GM21576 (cell line): ENCODE results near the gene IFIT5.
"Not testable (repeated sequence)": the region's sequence is repeated elsewhere in the genome, so short reads cannot be mapped to it uniquely, and the experiment has no call there.

Experiments
- ATAC-seq: cut with Tn5 transposase; IDR thresholded peaks from one replicate; pipeline ENCODE4 v1.9.1; 2021; ENCODE audit warnings: mild to moderate bottlenecking, moderate library complexity; ENCODE audit not compliant: unreplicated experiment

Gene IFIT5

DNA sequence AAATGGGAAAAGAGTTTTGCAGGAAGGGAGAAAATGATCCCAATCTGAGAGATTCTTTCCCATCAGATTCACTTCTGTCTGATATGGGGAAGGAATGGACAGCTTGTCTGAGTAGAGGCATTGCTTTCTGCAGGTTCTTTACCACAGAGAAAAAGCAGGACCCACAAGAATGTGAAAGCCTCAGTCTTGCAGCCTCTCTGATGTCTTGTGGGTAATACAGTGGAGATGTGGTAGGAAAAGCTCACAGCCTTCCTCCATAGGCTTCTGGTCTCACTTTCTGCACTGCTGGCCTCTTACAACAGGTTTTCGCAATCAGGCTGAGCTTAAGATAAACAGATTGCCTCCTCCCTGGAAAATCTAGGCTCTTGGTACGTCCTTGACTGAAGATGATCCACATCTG, 21.4 kb upstream of the IFIT5 start:
- ATAC-seq, result peak; percentile 29

DNA sequence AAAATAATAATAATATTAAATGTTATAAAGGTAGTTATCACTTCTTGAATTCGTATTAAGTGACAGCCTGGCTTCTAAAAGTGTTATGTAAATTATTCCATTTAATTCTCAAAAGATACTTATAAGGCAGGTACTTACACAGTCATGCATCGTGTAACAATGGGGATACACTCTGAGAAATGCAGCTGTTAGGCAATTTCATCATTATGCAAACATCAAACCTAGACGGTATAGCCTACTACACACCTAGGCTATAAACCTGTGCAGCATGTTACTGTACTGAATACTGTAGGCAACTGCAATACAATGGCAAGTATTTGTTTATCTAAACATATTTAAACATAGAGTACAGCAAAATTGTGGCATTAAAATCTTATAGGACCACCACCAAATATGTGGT, 20.5 kb upstream of the IFIT5 start:
- ATAC-seq, result no peak

DNA sequence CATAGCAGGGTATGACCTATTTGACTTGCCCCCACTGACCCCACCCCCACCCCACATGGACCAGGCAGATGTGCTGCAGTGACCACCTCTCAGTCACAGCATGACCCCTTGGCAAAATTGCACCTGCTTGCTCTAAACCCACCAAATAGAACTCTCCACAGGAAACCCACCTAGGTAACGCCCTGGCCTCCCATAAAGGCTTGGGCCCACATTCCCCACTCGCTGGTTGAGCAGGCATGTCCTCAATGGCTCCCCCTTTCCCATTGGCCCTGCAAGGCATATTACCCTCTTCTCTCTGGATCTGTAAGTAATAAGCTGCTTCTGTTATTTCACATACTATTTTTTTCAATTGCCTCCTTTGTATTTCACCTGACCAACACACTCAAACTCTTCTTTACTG, 19.2 kb upstream of the IFIT5 start:
- ATAC-seq, result no peak

DNA sequence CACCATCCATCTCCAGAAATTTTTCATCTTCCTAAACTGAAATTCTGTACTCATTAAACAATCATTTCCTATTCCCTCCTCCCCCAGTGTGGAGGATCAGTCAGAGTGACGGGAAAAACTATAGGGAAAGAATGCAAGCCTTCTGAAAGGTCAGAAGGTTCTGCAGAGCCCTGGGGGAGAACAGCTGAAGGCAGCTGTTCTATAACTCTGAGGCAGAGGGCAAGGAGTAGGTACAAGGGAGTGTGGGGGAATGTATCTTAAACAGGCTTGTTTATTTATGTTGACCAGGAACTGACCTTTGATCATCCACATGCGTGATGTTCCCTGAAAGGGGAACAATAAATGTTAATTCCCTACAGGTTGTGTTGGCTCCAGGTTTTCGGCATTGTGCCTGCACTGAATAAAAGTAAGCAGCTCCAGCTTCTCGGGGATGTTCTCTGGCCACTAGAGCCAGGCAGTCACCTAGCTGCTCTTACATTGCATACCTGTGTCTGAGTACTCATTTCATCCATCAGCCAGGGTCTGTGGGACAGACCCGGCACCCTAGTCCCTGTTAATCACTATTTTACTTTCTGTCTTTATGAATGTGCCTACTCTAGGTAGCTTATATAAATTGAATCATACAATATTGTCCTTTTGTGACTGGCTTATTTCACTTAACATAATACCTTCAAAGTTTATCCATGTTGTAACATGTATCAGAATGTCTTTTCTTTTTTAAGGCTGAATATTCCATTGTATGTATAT, 16.2 kb upstream of the IFIT5 start:
- no peak for ATAC-seq

DNA sequence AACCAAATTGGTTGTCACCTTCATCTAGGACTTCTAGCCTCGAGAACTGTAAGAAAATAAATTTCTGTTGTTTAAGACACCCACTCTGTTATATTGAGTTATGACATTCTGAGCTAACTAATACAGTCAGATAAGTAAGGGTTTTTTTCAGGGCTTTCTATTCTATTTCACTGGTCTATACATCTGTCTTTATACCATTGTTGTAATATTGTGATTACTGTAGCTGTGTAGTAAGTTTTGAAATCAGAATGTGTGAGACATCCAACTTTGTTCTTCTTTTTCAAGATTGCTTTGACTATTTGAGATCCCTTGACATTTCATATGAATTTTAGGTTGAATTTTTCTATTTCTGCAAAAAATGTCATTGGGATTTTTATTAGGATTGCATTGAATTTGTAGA, 14.4 kb upstream of the IFIT5 start:
- ATAC-seq, result no peak

DNA sequence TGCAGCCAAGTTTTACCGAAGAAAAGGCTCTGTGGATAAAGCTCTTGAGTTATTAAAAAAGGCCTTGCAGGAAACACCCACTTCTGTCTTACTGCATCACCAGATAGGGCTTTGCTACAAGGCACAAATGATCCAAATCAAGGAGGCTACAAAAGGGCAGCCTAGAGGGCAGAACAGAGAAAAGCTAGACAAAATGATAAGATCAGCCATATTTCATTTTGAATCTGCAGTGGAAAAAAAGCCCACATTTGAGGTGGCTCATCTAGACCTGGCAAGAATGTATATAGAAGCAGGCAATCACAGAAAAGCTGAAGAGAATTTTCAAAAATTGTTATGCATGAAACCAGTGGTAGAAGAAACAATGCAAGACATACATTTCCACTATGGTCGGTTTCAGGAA, 11.3 kb upstream of the IFIT5 start:
- ATAC-seq, result no peak

DNA sequence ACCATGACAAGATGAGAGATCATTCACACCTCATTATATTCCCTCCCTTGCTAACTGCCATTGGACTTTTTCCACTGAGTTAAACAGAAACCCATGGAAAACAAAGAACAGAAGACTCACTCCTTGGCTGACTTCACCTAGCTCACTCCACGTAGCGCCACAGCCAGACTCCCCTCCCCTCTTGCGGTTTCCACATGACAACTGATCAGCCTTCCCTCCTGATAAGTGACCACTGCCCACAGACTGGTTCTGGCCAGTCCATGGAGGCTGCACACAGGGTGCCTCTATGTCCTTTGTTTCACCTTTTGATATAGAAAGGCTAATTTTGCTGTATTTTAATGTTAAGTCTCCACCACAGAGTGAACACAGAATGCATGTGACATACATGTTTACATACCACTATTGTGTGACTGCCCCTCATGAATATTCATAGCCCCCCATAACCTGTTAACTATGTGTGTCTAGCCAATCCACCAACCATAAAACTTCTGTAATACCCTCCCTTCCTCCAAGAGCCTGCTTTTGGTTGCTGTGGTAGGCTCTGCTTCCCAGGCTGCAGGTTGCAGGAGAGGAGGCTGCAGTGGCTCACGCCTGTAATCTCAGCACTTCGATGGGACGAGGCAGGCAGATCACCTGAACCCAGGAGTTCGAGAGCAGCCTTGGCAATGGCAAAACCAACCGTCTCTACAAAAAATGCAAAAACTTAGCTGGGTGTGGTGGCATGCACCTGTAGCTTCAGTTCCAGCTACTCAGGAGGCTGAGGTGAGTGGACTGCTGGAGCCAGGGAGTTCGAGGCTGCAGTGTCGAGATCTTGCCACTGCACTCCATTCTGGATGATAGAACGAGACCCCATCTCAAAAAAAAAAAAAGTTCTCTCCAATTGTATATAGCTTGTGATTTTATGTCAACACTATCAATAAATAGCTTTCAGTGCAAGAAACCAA, 10.0 kb upstream of the IFIT5 start:
- ATAC-seq, result no peak

DNA sequence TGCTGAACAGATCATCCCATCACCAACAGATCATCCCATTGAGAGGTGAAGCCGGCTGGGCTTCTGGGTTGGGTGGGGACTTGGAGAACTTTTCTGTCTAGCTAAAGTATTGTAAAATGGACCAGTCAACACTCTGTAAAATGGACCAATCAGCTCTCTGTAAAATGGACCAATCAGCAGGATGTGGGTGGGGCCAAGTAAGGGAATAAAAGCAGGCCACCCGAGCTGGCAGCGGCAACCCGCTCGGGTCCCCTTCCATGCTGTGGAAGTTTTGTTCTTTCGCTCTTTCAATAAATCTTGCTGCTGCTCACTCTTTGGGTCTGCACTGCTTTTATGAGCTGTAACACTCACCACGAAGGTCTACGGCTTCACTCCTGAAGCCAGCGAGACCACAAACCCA, 8.2 kb upstream of the IFIT5 start:
- not testable (repeated sequence) for ATAC-seq

DNA sequence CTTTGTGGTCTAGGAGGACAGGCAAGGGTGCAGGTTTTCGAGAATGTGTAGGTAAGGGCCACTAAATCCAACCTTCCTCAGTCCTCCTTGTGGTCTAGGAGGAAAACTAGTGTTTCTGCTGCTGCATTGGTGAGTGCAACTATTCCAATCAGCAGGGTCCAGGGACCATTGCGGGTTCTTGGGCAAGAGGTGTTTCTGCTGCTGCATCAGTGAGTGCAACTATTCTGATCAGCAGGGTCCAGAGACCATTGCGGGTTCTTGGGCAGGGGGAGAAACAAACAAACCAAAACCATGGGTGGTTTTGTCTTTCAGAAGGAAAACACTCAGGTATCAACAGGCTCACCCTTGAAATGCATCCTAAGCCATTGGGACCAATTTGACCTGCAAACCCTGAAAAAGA, 6.6 kb upstream of the IFIT5 start:
- not testable (repeated sequence) for ATAC-seq

DNA sequence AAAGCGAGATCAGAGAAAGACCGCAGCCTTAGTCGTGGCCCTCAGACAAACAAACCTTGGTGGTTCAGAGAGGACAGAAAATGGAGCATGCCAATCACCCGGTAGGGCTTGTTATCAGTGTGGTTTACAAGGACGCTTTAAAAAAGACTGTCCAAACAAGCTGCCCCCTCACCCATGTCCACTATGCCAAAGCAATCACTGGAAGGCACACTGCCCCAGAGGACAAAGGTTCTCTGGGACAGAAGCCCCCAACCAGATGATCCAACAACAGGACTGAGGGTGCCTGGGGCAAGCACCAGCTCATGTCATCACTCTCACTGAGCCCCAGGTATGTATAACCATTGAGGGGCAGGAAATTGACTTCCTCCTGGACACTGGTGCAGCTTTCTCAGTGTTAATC, 5.1 kb upstream of the IFIT5 start:
- not testable (repeated sequence) for ATAC-seq

DNA sequence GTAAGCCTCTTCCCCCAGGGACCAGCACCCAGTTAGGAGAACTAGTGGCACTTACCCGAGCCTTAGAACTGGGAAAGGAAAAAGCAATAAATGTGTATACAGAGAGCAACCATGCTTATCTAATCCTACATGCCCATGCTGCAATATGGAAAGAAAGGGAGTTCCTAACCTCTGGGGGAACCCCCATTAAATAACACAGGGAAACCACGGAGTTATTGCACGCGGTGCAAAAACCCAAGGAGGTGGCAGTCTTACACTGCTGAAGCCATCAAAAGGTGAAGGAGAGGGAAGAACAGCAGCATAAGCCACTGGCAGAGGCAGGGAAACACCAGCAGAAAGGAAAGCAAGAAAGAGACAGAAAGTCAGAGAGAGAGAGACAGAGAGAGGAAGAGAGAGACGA, 3.8 kb upstream of the IFIT5 start:
- ATAC-seq, result not testable (repeated sequence)

DNA sequence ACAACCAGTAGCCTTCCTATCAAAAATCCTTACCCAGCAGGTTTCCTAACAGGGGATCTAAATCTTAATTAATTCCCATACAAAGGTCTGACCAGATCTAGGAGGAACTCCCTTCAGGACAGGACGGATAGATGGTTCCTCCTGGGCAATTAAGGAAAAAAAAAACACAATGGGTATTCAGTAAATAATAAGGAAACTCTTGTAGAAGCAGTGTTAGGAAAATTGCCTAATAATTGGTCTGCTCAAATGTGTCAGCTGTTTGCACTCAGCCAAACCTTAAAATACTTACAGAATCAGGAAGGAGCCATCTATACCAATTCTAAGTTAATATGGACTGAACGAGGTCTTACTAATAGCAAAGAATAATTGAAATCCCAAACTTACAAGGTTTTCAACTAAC, 3.2 kb upstream of the IFIT5 start:
- ATAC-seq, result not testable (repeated sequence)

DNA sequence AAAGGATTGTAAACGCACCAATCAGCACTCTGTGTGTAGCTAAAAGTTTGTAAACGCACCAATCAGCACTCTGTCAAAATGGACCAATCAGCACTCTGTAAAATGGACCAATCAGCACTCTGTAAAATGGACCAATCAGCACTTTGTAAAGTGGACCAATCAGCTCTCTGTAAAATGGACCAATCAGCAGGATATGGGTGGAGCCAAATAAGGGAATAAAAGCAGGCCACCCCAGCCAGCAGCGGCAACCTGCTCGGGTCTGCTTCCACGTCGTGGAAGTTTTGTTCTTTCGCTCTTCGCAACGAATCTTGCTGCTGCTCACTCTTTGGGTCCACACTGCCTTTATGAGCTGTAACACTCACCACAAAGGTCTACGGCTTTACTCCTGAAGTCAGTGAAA, 2.1 kb upstream of the IFIT5 start:
- ATAC-seq, result not testable (repeated sequence)

DNA sequence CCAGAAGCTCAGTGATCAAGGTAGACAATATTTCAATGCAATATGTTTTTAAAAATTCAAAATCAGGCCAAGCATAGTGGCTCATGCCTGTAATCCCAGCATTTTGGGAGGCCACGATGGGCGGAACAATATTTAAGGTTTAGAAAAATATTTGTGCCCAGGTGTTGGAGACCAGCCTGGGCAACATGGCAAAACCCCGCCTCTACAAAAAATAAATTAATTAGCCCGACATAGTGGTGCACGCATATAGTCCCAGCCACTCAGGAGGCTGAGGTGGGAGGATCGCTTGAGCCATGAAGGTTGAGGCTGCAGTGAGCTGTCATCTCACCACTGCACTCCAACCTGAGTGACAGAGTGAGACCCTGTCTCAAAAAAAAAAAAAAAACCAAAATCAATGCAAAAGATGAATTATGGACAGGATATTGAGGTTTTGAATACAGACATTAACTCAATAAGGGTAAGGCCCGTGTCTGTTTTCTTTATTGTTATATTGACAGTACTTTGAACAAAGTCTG, 913 bp upstream of the IFIT5 start:
- ATAC-seq, result no peak

DNA sequence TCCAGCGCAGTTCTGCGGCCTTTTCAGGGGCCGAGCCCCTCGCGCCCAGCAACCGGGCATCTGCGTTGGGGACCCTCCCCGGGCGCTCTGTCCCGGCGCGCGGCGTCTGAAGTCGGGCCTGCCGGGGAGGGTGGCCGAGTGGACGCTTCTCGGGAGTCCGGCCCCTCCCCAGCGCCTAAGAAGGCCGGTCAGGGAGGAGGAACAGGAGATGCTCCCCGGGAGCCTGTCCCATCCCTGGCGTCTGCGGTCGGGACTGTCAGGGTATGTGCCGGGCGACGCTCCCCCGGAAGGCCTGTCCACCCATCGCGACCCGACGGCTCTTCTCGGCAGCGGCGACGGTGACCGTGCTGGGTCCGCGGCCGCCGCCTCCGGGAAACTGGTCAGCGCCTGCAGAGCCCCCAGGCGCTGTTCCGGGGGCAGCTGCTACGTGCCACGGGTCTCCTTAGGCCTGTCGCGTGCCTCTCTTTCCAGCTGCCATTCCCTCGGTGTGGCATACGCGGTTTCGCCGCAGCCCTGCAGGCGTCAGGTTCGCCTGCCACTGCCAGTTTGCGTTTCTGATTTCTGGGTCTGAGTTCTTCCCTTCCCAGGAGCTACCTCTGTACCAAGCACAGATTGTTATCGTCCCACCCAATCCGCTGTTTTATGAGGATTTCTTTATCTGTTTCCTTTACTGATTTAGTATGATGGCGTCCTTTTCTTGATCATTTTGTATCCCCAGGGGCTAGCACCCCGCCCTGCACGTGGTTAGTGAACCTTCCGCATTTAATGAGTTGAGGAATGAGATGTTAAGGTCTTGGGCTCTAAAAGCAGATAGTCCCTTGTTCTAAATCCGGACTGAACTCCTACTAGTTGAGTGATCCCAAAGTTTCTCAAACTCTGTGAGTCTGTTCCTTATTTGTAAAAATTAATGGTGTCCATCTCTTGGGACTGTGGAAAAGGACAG, 782 bp downstream of the IFIT5 start:
- ATAC-seq, result peak; percentile 37

DNA sequence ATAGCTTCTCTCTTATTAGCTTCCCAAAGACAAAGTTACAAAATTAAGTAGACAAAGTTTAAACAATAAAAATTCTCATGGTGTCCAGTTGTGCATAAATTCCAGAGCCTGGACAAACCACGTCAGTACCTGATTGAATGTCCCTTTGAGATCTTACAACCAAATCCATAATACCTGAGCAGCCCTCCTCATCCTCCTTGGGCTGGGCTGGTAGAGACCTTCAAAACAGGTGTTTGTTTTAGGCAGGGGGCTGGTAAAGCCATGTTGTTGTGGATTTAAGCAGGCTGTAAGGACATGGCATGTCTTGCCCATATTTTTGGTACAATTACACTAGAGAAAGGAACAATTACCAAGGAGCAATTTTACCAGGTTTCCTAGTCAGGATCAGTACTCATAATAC, 2.1 kb downstream of the IFIT5 start:
- no peak for ATAC-seq

DNA sequence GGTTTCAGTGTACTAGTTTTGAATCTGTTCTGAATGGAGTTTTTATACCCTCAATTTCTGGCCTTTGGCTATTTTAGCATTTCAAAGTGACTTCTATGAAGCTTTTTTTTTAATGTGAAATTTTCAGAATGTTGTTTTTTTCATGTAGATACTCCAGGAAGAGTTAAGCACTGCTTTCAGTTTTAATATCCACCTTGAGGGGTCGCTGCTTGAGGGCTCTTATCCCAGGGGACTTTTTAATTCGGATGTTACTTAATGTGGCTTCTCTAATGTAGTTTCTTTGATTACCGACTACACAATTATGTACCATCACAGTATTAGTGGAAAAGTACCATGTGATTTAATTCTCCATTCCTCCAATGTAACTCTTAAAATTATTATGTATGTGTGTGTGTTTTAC, 5.2 kb downstream of the IFIT5 start:
- no peak for ATAC-seq

DNA sequence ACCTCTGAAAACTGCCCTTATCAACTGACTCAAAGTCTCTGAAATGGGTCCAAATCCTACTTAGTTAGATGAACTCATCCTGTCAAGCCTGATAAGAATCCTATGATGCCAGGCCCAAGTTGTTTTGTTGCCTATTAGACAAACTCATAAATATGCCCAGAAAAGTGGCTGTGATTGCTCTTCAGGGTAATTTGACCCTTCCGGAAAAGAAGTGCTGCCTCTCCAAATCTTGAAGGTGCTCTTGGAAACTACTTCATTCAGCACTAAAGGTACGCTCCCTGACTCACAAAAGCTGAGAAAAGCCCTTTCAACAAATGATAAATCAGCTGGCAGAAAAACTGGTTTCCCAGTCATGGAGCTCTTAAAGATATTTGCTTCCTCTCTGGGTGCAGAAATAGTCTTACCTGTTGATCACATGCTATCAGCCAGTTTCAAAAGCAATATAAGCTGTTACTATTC, 6.7 kb downstream of the IFIT5 start:
- no peak for ATAC-seq

DNA sequence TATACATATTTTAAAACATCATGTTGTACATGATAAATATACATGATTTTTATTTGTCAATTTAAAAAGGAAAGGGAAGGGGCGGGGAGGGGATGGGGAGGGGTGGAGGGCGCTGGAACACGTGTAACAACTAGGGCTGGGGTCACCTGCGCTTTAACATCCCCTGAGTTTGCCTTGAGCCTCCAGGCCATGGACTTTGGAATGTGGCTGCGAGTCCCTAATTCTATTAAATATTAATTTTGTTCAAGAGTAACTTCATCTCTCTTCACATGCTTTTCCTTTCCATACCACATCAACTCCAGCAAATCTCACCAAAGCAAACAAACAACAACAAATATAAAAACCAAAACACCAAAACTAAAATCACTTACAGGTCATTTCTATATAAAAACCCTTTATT, 10.6 kb downstream of the IFIT5 start:
- no peak for ATAC-seq

DNA sequence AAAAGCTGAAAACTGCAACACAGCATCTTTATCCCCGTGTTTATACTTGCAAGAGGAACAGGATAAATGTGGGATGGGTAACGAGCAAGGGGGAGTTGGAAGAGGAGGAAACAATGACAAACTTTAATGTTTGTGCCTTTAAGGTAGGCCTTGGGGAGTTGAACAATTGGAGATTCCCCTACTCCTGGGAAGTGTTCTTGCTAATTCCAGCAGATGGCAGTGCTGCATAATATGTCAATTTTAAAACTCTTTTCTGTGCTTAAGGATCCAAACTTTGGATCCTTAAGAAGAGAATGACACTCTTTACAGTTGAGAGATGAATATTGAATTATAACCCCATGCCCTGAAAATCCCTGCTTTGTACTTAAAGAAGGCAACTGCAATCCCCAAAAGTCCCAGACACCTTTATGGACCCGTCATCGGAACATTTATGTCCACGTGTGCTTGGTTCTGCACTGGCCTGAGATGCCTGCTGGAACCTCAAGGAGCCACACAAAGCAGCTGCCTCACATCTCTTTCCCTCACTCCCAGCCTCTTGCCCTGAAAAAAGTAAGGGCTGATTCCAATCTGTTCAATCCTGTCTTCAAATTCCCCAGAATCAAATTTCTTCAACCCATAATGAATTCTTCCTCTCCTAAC, 12.0 kb downstream of the IFIT5 start:
- ATAC-seq, result no peak
